GM11168 (cell line): ENCODE data around the gene SYNE1.
"Not testable (repeated sequence)": the region's sequence is repeated elsewhere in the genome, so short reads cannot be mapped to it uniquely, and the experiment has no call there.

ENCODE experiments used
- in situ Hi-C: fragments of 300-500 bp; cut with MboI; formaldehyde crosslinking; loops from one replicate; pipeline ENCODE4 v1.12.0; 2022; ENCODE audit warnings: low sequenced_read_pairs; ENCODE audit not compliant: unreplicated experiment

SYNE1 gene

GRCh38 chr6:152435816-152436215, 201.3 kb downstream of the SYNE1 start:
- in situ Hi-C loops = no loop called here

GRCh38 chr6:152432758-152433157, 204.4 kb downstream of the SYNE1 start:
- in situ Hi-C loops = no loop called here

DNA sequence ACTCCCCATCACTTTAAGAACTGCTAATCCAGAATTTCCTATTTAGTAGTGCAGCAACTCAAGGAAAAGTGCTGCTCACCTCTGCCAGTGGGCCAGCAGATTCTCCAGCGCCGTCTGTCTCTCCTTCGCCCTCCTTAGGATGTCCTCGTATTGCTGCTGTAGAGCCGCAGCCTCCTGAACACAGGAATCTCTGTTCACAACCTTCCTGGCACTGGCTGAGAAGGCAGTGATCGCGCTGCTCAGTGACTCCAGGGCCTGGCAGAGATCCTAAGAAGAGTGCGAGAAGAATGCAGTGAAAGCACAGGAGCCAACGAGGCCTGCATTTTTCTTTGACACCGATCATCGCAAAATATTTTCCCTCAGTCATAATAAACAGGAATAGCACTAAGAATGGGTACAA, 209.0 kb downstream of the SYNE1 start:
- in situ Hi-C loops = no loop called here

DNA sequence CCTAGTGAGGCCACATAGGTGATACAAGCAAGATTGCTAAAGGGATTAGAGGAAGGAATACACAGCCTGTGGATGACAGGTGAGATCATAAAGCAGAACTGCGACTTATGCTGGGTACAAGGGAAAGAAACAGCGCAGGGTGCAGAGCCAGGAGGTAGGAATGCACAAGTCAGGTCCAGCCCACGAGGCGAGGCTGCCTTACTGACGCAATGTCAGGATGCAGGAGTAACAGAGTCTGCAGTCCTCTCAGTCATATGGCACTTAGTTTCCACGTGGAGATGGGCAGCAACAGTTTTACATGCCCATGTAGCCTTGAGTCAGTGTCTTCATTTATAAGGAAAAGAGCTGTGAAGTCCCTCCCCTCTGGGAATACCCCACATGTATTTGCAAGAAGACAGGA, 210.9 kb downstream of the SYNE1 start:
- in situ Hi-C loops = no loop called here

DNA sequence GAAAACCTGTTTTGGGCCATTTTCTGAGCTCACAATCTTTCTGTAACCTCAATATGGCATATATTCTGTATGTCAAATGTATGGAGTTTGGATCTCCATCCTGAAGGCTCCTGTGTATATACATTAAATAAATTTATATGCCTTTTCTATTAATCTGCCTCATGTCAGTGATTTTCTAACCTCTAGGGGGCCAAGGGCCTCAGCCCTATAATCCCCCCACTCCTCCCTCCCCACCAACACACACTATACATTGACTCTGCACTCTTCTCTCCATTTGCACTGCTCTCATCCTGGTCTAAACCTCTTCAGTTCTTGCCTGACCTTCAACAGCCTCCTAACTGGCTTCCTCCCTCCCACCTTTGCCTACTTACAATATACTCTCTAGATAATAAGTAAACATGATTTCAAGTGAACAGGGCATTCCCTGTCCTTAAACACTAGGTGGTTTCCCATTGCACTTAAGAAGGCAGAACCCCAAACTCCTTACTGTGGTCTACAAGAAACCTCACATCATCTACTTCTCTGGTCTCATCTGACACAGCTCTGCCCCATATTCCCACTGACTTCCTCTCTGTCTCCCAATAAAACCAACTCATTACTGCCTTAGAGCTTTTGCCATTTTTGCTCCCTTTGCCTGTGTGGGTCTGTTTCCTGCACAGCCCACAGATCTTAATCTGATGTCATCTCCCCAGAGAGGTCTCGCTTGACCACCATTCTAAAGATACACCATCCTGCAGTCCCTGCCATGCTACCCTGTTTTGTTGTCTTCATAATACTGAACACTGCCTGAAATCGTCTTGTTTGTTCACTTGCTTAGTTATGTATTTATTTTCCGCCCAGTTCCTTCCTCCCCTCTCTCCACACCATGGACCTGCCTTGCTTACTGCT, 213.7 kb downstream of the SYNE1 start:
- in situ Hi-C loops = no loop called here

DNA sequence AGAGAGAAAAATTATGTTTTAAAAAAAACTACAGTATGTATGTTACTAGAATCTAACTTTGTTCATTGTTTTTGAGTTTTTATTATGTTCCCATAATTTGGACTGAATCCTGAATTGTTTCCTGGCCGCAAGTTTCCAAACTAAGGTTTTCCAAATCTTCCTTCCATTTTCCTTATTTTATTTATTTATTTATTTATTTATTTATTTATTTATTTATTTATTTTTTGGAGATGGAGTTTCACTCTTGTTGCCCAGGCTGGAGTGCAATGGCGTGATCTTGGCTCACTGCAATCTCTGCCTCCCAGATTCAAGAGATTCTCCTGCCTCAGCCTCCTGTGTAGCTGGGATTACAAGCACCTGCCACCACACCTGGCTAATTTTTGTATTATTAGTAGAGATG, 215.7 kb downstream of the SYNE1 start:
- in situ Hi-C loops = not testable (repeated sequence)

- in situ Hi-C loops = no loop called here
Observed at GRCh38 chr6:152420696-152421095, 216.5 kb downstream of the SYNE1 start.

DNA sequence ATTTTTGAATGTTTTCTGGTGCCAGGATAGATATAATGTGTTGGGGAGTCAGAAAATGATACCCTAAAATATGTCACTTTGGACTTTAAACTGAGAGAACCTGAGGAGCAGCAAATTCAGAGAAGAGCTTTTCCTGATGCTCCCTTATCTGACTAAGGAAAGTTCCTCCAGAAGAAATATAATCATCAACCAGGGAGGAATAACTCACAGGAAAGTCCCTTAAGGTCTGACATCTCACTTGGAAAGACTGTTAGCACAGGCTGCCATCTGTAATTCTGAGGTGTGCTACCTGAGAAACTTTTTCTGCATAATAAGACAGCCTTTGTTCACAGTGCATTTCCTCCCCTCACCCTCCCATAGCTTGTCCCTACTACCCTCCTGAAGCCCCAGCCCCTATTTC, 218.6 kb downstream of the SYNE1 start:
- in situ Hi-C loops = no loop called here

GRCh38 chr6:152416652-152417051, 220.5 kb downstream of the SYNE1 start:
- in situ Hi-C loops = no loop called here

DNA sequence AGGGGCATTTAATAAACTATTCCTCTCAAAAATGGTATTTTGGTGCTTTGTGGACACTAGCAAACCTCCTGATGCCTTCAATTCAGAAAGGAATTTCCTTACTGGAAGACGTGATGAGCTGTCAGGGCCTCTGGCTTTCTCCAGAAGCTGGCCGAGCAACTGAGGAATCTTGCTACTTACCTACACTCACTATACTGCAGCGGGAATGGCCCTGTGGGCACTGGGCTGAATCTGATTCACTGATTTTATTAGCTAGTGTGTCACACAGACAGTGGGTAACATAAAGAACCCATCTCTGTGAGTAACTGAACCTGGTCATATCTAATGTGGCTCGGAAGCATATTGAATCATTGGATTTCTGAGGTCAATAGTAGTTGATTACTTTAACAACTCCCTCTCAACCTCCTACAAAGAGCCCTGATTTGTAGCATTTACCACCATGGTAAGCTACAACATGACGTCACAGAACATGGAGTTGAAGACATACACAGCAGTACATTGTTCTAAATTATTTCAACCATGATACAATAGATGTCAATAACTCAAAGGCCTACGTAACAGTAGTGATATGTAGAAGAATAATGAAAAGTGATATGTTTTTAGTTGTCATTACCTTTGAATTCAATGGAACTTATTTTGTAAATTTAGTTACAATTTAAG, 232.1 kb downstream of the SYNE1 start:
- in situ Hi-C loops = no loop called here

GRCh38 chr6:152404086-152404857, 232.9 kb downstream of the SYNE1 start:
- in situ Hi-C loops = no loop called here

GRCh38 chr6:152402791-152403190, 234.4 kb downstream of the SYNE1 start:
- in situ Hi-C loops = no loop called here

DNA sequence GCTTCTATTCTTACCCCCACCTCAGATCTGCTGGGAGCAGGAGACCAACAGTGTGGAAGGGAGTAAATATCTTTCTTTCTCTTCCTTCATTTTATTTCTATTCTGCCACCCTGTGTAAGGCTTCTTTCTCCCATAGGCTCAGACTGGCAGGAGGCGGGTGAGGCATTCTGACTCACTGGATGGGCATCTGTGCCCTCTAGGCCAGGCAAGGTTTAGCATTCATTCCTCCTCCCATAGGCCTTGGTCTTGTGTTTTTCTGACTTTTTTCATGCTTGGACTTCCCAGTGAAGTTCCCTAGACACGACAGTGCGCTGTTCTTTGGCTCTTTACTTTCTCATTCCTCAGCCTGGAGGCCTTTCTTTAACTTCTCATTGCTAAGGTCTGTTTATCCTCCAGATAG, 235.2 kb downstream of the SYNE1 start:
- in situ Hi-C loops = no loop called here

DNA sequence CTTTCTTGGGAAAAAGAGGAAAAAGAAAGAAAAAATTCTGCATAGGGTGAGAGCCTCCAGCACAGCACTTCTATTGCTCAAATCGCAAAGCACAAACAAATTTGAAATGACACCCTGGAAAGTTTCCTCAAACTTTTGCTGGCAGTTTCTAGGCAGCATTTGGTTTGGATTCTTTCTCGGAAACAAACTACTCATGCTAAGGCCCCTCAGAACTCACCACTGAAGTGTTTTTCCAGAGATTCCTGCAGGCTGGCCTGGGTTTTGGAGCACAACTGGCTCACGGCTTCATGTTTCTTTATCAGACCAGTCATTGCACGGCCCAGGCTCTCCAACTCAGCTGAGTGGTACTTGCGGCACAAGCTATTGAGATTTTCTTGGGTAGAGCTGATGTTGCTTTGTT, 237.8 kb downstream of the SYNE1 start:
- in situ Hi-C loops = no loop called here

DNA sequence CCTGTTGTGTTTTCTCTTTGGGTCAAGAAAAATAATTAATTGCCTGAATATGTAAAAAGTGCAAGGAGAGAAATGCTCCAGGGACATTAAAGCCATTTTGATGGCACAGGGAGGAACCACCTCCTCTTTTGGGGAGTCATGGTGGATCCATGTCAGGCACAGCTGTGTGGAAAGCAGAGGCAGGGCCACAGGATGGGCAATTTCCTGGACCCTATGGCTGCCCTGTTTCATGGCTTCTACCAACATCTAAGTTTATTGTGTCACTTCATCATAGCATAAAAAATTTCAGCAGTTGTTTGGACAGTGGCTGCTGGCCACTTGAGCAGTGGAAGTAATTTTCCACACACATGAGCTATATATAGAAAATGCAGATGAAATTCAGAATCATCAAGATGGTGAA, 238.2 kb downstream of the SYNE1 start:
- in situ Hi-C loops = no loop called here

- in situ Hi-C loops = no loop called here
Observed at GRCh38 chr6:152398316-152398715, 238.8 kb downstream of the SYNE1 start.

- in situ Hi-C loops = no loop called here
Observed at GRCh38 chr6:152394303-152394702, 242.9 kb downstream of the SYNE1 start.

- in situ Hi-C loops = no loop called here
Observed at GRCh38 chr6:152391179-152391880, 245.8 kb downstream of the SYNE1 start.

- in situ Hi-C loops = no loop called here
Observed at GRCh38 chr6:152387091-152387490, 250.1 kb downstream of the SYNE1 start.

DNA sequence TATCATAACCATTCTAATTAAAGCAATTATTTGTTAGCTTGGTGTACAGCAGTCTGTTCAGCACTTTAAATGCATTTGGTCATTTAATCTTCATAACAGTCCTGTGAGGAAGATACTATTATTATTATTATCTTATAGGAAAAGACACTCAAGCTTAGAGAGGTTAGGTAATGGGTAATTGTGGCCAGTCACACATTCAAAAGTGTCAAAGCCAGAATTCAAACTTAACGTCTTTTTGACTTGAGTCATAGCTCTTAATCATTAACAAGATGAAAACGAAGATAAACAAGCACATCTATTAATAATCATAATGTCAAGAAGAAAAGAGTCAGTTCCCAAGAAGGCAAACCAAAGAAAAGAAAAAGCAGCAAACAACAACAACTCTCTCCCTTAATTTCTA, 251.0 kb downstream of the SYNE1 start:
- in situ Hi-C loops = no loop called here
